ENCODE measurements around the gene ZNF688.
A peak's percentile ranks its signal among the peaks of the same experiment; 100 is the strongest.
"Not testable (repeated sequence)": the region's sequence is repeated elsewhere in the genome, so short reads cannot be mapped to it uniquely, and the experiment has no call there.

The ZNF688 gene

GRCh38 chr16:30528799-30529457 is 42.6 kb downstream of the ZNF688 start:
- H3K27me3 ChIP-seq (ENCODE audit: control insufficient read depth, insufficient read depth, low read length): no peaks in the 10 kb centered on the region
- H3K36me3 ChIP-seq (ENCODE audit: control insufficient read depth, insufficient read depth, low read length): peaks cover 36% of the 10 kb centered on the region
- H3K4me3 ChIP-seq (ENCODE audit: low read depth, low read length): no peak overlapping the region
- no peak overlapping the region for H3K27ac ChIP-seq (ENCODE audit: low read depth, low read length)
- no peaks in the 10 kb centered on the region for H3K9me3 ChIP-seq (ENCODE audit: control insufficient read depth, insufficient read depth, low read depth, low read length)
- no peak overlapping the region for H3K9ac ChIP-seq (ENCODE audit: low read length)
- peaks cover 16% of the 10 kb centered on the region for H3K4me1 ChIP-seq (ENCODE audit: control insufficient read depth, insufficient read depth, low read length)

GRCh38 chr16:30527635-30528178 is 43.8 kb downstream of the ZNF688 start:
- Histone ChIP-seq H3K27ac (ENCODE audit: low read depth, low read length) (peak overlapping the region; percentile 52; the same call in 1 of the 2 replicates), H3K4me3 (ENCODE audit: low read depth, low read length) (peak overlapping the region; percentile 84), H3K36me3 (ENCODE audit: control insufficient read depth, insufficient read depth, low read length) (peaks cover 34% of the 10 kb centered on the region), H3K27me3 (ENCODE audit: control insufficient read depth, insufficient read depth, low read length) (no peaks in the 10 kb centered on the region), H3K9me3 (ENCODE audit: control insufficient read depth, insufficient read depth, low read depth, low read length) (no peaks in the 10 kb centered on the region), H3K4me1 (ENCODE audit: control insufficient read depth, insufficient read depth, low read length) (peaks cover 7% of the 10 kb centered on the region), H3K9ac (ENCODE audit: low read length) (peak overlapping the region; percentile 62)

- H3K4me1 ChIP-seq (ENCODE audit: control insufficient read depth, insufficient read depth, low read length): peaks cover 7% of the 10 kb centered on the region
- peaks cover 28% of the 10 kb centered on the region for H3K36me3 ChIP-seq (ENCODE audit: control insufficient read depth, insufficient read depth, low read length)
- peak overlapping the region; percentile 87; the same call in 1 of the 2 replicates for H3K27ac ChIP-seq (ENCODE audit: low read depth, low read length)
- H3K9me3 ChIP-seq (ENCODE audit: control insufficient read depth, insufficient read depth, low read depth, low read length): no peaks in the 10 kb centered on the region
- H3K27me3 ChIP-seq (ENCODE audit: control insufficient read depth, insufficient read depth, low read length): no peaks in the 10 kb centered on the region
- peak overlapping the region; percentile 91 for H3K9ac ChIP-seq (ENCODE audit: low read length)
- H3K4me3 ChIP-seq (ENCODE audit: low read depth, low read length): peak overlapping the region; percentile 84
Observed at GRCh38 chr16:30526823-30527634, 44.5 kb downstream of the ZNF688 start.

- Histone ChIP-seq H3K27ac (ENCODE audit: low read depth, low read length) (peak within 1 kb of the TSS; percentile 87; the same call in 1 of the 2 replicates), H3K27me3 (ENCODE audit: control insufficient read depth, insufficient read depth, low read length) (no peaks in the 10 kb centered on the region), H3K4me1 (ENCODE audit: control insufficient read depth, insufficient read depth, low read length) (peaks cover 7% of the 10 kb centered on the region), H3K4me3 (ENCODE audit: low read depth, low read length) (peak within 1 kb of the TSS; percentile 84), H3K9ac (ENCODE audit: low read length) (peak within 1 kb of the TSS; percentile 91), H3K36me3 (ENCODE audit: control insufficient read depth, insufficient read depth, low read length) (peaks cover 22% of the 10 kb centered on the region), H3K9me3 (ENCODE audit: control insufficient read depth, insufficient read depth, low read depth, low read length) (no peaks in the 10 kb centered on the region)
Observed at GRCh38 chr16:30526137-30526822, 45.2 kb downstream of the ZNF688 start, which contains the start of gene ZNF768. Gene ZNF768 (minus strand): TSS chr16:30526566. CDS start chr16:30526413, 153 bp downstream.

GRCh38 chr16:30525844-30526136 is 45.7 kb downstream of the ZNF688 start:
- no peak overlapping the region for H3K27ac ChIP-seq (ENCODE audit: low read depth, low read length)
- no peaks in the 10 kb centered on the region for H3K9me3 ChIP-seq (ENCODE audit: control insufficient read depth, insufficient read depth, low read depth, low read length)
- H3K4me3 ChIP-seq (ENCODE audit: low read depth, low read length): peak overlapping the region; percentile 84
- peaks cover 7% of the 10 kb centered on the region for H3K4me1 ChIP-seq (ENCODE audit: control insufficient read depth, insufficient read depth, low read length)
- peak overlapping the region; percentile 63 for H3K9ac ChIP-seq (ENCODE audit: low read length)
- H3K36me3 ChIP-seq (ENCODE audit: control insufficient read depth, insufficient read depth, low read length): peaks cover 17% of the 10 kb centered on the region
- H3K27me3 ChIP-seq (ENCODE audit: control insufficient read depth, insufficient read depth, low read length): no peaks in the 10 kb centered on the region

- Histone ChIP-seq H3K4me3 (ENCODE audit: low read depth, low read length) (no peak overlapping the region), H3K9me3 (ENCODE audit: control insufficient read depth, insufficient read depth, low read depth, low read length) (no peaks in the 10 kb centered on the region), H3K36me3 (ENCODE audit: control insufficient read depth, insufficient read depth, low read length) (peaks cover 11% of the 10 kb centered on the region), H3K4me1 (ENCODE audit: control insufficient read depth, insufficient read depth, low read length) (peaks cover 7% of the 10 kb centered on the region), H3K27ac (ENCODE audit: low read depth, low read length) (no peak overlapping the region), H3K9ac (ENCODE audit: low read length) (no peak overlapping the region), H3K27me3 (ENCODE audit: control insufficient read depth, insufficient read depth, low read length) (no peaks in the 10 kb centered on the region)
Observed at GRCh38 chr16:30524575-30525568, 46.6 kb downstream of the ZNF688 start.

GRCh38 chr16:30523768-30524574 is 47.5 kb downstream of the ZNF688 start:
- Histone ChIP-seq H3K36me3 (ENCODE audit: control insufficient read depth, insufficient read depth, low read length) (peaks cover 11% of the 10 kb centered on the region), H3K9me3 (ENCODE audit: control insufficient read depth, insufficient read depth, low read depth, low read length) (no peaks in the 10 kb centered on the region), H3K27ac (ENCODE audit: low read depth, low read length) (no peak overlapping the region), H3K4me1 (ENCODE audit: control insufficient read depth, insufficient read depth, low read length) (peaks cover 7% of the 10 kb centered on the region), H3K4me3 (ENCODE audit: low read depth, low read length) (no peak overlapping the region), H3K27me3 (ENCODE audit: control insufficient read depth, insufficient read depth, low read length) (no peaks in the 10 kb centered on the region), H3K9ac (ENCODE audit: low read length) (no peak overlapping the region)

GRCh38 chr16:30522702-30523463 is 48.6 kb downstream of the ZNF688 start:
- not testable (repeated sequence) for H3K9ac ChIP-seq (ENCODE audit: low read length); H3K9me3 ChIP-seq (ENCODE audit: control insufficient read depth, insufficient read depth, low read depth, low read length); H3K27me3 ChIP-seq (ENCODE audit: control insufficient read depth, insufficient read depth, low read length); H3K27ac ChIP-seq (ENCODE audit: low read depth, low read length); H3K4me3 ChIP-seq (ENCODE audit: low read depth, low read length); H3K4me1 ChIP-seq (ENCODE audit: control insufficient read depth, insufficient read depth, low read length)
- H3K36me3 ChIP-seq (ENCODE audit: control insufficient read depth, insufficient read depth, low read length): peaks cover 11% of the 10 kb centered on the region

GRCh38 chr16:30521873-30522641 is 49.5 kb downstream of the ZNF688 start:
- Histone ChIP-seq H3K36me3 (ENCODE audit: control insufficient read depth, insufficient read depth, low read length) (peaks cover 11% of the 10 kb centered on the region), H3K9ac (ENCODE audit: low read length) (no peak overlapping the region), H3K4me3 (ENCODE audit: low read depth, low read length) (no peak overlapping the region), H3K27ac (ENCODE audit: low read depth, low read length) (no peak overlapping the region), H3K4me1 (ENCODE audit: control insufficient read depth, insufficient read depth, low read length) (no peaks in the 10 kb centered on the region), H3K27me3 (ENCODE audit: control insufficient read depth, insufficient read depth, low read length) (no peaks in the 10 kb centered on the region), H3K9me3 (ENCODE audit: control insufficient read depth, insufficient read depth, low read depth, low read length) (no peaks in the 10 kb centered on the region)
